PC-9 (cell line): ENCODE results near the gene RHOA. TPM values are rescaled to one million over a fixed set of nuclear protein-coding genes. Genes with fewer than 3 reads are reported as not detected.

Experiments
- BruUV-seq: library from RNA; stranded (reverse); fragments of 400-500 nt; replicated peaks from 2 replicates; lab custom pipeline; 2021; lab: Mats Ljungman, UMichigan
- CTCF ChIA-PET: fragments of 300-600 bp; sonication (Branson Sonifier 250); formaldehyde crosslinking; loops from one replicate; lab custom pipeline; 2022; ENCODE audit warnings: antibody characterized with exemption; lab: Charles Lee
- POLR2A ChIA-PET: fragments of 300-600 bp; sonication (Branson Sonifier 250); formaldehyde crosslinking; loops from one replicate; lab custom pipeline; 2022; ENCODE audit warnings: antibody characterized with exemption; ENCODE audit not compliant: unreplicated experiment; lab: Charles Lee
- DNase-seq, 2 experiments: peaks; one replicate each; pipeline versions ENCODE4 v3.0.0 to v3.0.0-alpha.2; 2015 to 2022; ENCODE audit warnings: mixed read lengths in 1 of 2
- H2AFZ ChIP-seq: fragments of 200-600 bp; sonication (generic); 2 replicates; pipeline ENCODE4 v1.8.1; 2017; ENCODE audit warnings: antibody characterized with exemption
- H3F3A ChIP-seq: fragments of 200-600 bp; sonication (generic); 2 replicates; pipeline ENCODE4 v1.8.1; 2017; ENCODE audit warnings: antibody characterized with exemption, mild to moderate bottlenecking, low read depth; ENCODE audit not compliant: insufficient read depth
- H3K27ac ChIP-seq: fragments of 200-600 bp; sonication (generic); 2 replicates; pipeline ENCODE4 v1.6.1; 2016; ENCODE audit warnings: mixed run types
- H3K27me3 ChIP-seq: fragments of 200-600 bp; sonication (generic); 2 replicates; pipeline ENCODE4 v1.6.1; 2016; ENCODE audit warnings: low read depth, mixed run types; ENCODE audit not compliant: insufficient read depth
- H3K36me3 ChIP-seq: fragments of 200-600 bp; sonication (generic); 2 replicates; pipeline ENCODE4 v1.6.1; 2016; ENCODE audit warnings: low read depth, mixed run types
- H3K4me1 ChIP-seq: fragments of 200-600 bp; sonication (generic); replicated peaks from 2 replicates; pipeline ENCODE4 v1.6.1; 2016; ENCODE audit warnings: mixed run types; ENCODE audit not compliant: insufficient read depth
- H3K4me2 ChIP-seq: fragments of 200-600 bp; sonication (generic); 2 replicates; pipeline ENCODE4 v1.6.1; 2017; ENCODE audit warnings: mixed run types
- H3K4me3 ChIP-seq: fragments of 200-600 bp; sonication (generic); 2 replicates; pipeline ENCODE4 v1.6.1; 2016; ENCODE audit warnings: mixed run types
- H3K79me2 ChIP-seq: fragments of 200-600 bp; sonication (generic); 2 replicates; pipeline ENCODE4 v1.6.1; 2017; ENCODE audit warnings: low read depth, mixed run types
- H3K9me2 ChIP-seq: fragments of 200-600 bp; sonication (generic); 2 replicates; pipeline ENCODE4 v1.8.1; 2017; ENCODE audit warnings: mild to moderate bottlenecking; ENCODE audit not compliant: insufficient read depth
- H3K9me3 ChIP-seq: fragments of 200-600 bp; sonication (generic); 2 replicates; pipeline ENCODE4 v1.8.1; 2016; ENCODE audit warnings: low read depth; ENCODE audit not compliant: insufficient read depth
- H4K20me1 ChIP-seq: fragments of 200-600 bp; sonication (generic); 2 replicates; pipeline ENCODE4 v1.8.1; 2017; ENCODE audit not compliant: insufficient read depth
- CTCF ChIP-seq: fragments of 200-600 bp; sonication (generic); conservative IDR thresholded peaks from 2 replicates; pipeline ENCODE4 v1.6.1; 2017; ENCODE audit warnings: mixed run types, antibody characterized with exemption, mild to moderate bottlenecking, moderate library complexity
- EZH2 ChIP-seq: fragments of 200-600 bp; sonication (generic); IDR thresholded peaks from 2 replicates; pipeline ENCODE4 v1.8.0; 2017; ENCODE audit warnings: antibody characterized with exemption, low read depth
- intact Hi-C: fragments of 100-400 bp; cut with micrococcal nuclease; formaldehyde crosslinking; loops from one replicate; pipeline ENCODE4 v1.10.0; 2022; ENCODE audit not compliant: unreplicated experiment
- total RNA-seq: library from RNA; stranded (reverse); gene quantifications from 2 replicates; pipeline ENCODE4 v1.2.3, GENCODE V29; 2021

RHOA gene
- total RNA-seq, 1 experiment from 2014 or later, result 413 TPM

DNA sequence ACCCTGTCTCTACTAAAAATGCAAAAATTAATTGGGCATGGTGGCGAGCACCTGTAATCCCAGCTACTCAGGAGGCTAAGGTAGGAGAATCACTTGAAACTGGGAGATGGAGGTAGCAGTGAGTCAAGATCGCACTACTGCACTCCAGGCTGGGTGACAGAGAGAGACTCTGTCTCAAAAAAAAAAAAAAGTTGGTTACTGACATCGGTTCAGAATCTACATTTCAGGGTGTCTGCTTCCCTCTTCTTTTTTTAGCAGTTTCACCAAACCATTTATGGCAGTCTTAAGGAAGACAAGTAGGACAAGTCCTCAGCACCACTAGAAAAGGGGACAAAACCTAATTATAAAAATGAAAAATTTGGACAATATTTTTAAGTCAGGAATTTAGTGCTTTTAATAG, 68.6 kb downstream of the RHOA start:
- peaks cover 37% of the 10 kb centered on the region for H3K4me1 ChIP-seq
- H3K27ac ChIP-seq, result no peak overlapping the region
- no peaks in the 10 kb centered on the region for H4K20me1 ChIP-seq
- no peak for TF ChIP-seq EZH2
- TF ChIP-seq CTCF, result no peak
- no peak overlapping the region for H3K4me2 ChIP-seq
- H3K36me3 ChIP-seq, result no peaks in the 10 kb centered on the region
- peaks cover 16% of the 10 kb centered on the region for H3K79me2 ChIP-seq
- H3K27me3 ChIP-seq, result no peaks in the 10 kb centered on the region
- DNase-seq, result no peak
- intact Hi-C loops, result no loop called here
- peaks cover 51% of the 10 kb centered on the region for H3F3A ChIP-seq
- ChIA-PET POLR2A (no interaction called here), CTCF (no interaction called here)
- no TSS peak for BruUV-seq
- H3K9me2 ChIP-seq, result no peaks in the 10 kb centered on the region
- H3K4me3 ChIP-seq, result no peak overlapping the region
- no peaks in the 10 kb centered on the region for H3K9me3 ChIP-seq
- no peak overlapping the region for H2AFZ ChIP-seq

- POLR2A ChIA-PET, result interaction anchor here (0.5 to 0.7 kb wide), 3 partner anchors 11 to 221 kb away, joined by 4 to 10 read pairs (median 4); partner anchors contain the start of genes TCTA and USP19
- no TSS peak for BruUV-seq
- CTCF ChIA-PET, result interaction anchor here (0.6 kb wide), 1 partner anchor 68 kb away, joined by 4 read pairs; no protein-coding TSS in a partner anchor
- no peak overlapping the region for H3K4me2 ChIP-seq
- H3K36me3 ChIP-seq, result no peaks in the 10 kb centered on the region
- no peaks in the 10 kb centered on the region for H4K20me1 ChIP-seq
- H3K4me1 ChIP-seq, result peaks cover 25% of the 10 kb centered on the region
- H3K9me3 ChIP-seq, result no peaks in the 10 kb centered on the region
- peaks cover 47% of the 10 kb centered on the region for H3F3A ChIP-seq
- H3K4me3 ChIP-seq, result no peak overlapping the region
- H3K79me2 ChIP-seq, result peaks cover 28% of the 10 kb centered on the region
- no peak overlapping the region for H2AFZ ChIP-seq
- no peak overlapping the region for H3K27ac ChIP-seq
- no peaks in the 10 kb centered on the region for H3K27me3 ChIP-seq
- no peaks in the 10 kb centered on the region for H3K9me2 ChIP-seq
- TF ChIP-seq CTCF, result no peak
- no peak for TF ChIP-seq EZH2
- intact Hi-C loops, result no loop called here
- DNase-seq, result no peak
Measured at GRCh38 chr3:49341996-49342395, 69.8 kb downstream of the RHOA start.

GRCh38 chr3:49339941-49340800, 71.6 kb downstream of the RHOA start, which contains the start of gene USP4:
Gene USP4 (minus strand): TSS chr3:49340053. CDS start chr3:49340024, 29 bp downstream.
- CTCF ChIA-PET, result interaction anchor here (0.6 to 1.5 kb wide), 8 partner anchors 17 to 1061 kb away, joined by 3 to 10 read pairs (median 4); partner anchors contain the start of gene NDUFAF3
- DNase-seq, result peak; percentile 81 to 90
- TSS peak; percentile 93 for BruUV-seq

More at GRCh38 chr3:49339941-49340800, 71.6 kb downstream of the RHOA start, which contains the start of gene USP4:
- peak within 1 kb of the TSS; percentile 94 for H2AFZ ChIP-seq
- H3K9me3 ChIP-seq, result no peaks in the 10 kb centered on the region
- peak within 1 kb of the TSS; percentile 77 for H3K27ac ChIP-seq
- no peaks in the 10 kb centered on the region for H3K9me2 ChIP-seq
- peaks cover 8% of the 10 kb centered on the region; the same call in 1 of the 2 replicates for H3K4me1 ChIP-seq
- H3K4me3 ChIP-seq, result peak within 1 kb of the TSS; percentile 88
- H3F3A ChIP-seq, result peaks cover 28% of the 10 kb centered on the region
- H3K79me2 ChIP-seq, result peaks cover 35% of the 10 kb centered on the region
- H3K4me2 ChIP-seq, result peak within 1 kb of the TSS; percentile 98
- no peaks in the 10 kb centered on the region for H3K36me3 ChIP-seq
- H4K20me1 ChIP-seq, result peaks cover 2% of the 10 kb centered on the region; the same call in 1 of the 2 replicates
- no peaks in the 10 kb centered on the region for H3K27me3 ChIP-seq
- intact Hi-C loops, result loop anchor here (1.0 kb wide), 3 partner anchors 18 to 109 kb away; partner anchors contain the start of genes GPX1 and TCTA
- POLR2A ChIA-PET, result interaction anchor here (0.5 to 1.9 kb wide), 14 partner anchors 12 to 997 kb away, joined by 3 to 19 read pairs (median 6); partner anchors contain the start of genes DAG1, GPX1, NICN1 and RHOA
- peak; percentile 42; the same call in 1 of the 2 replicates for TF ChIP-seq CTCF
- TF ChIP-seq EZH2, result no peak
